GM04504 (cell line): ENCODE data around the gene TECPR2.
A peak's percentile ranks its signal among the peaks of the same experiment; 100 is the strongest.
"Not testable (repeated sequence)": the region's sequence is repeated elsewhere in the genome, so short reads cannot be mapped to it uniquely, and the experiment has no call there.

Experiments
- DNase-seq: peaks from one replicate; pipeline ENCODE4 v3.0.0-alpha.2; 2012; ENCODE audit warnings: low read depth

TECPR2 gene

GRCh38 chr14:102333390-102333789 lies 29.4 kb upstream of the TECPR2 start:
- no peak for DNase-seq

DNA sequence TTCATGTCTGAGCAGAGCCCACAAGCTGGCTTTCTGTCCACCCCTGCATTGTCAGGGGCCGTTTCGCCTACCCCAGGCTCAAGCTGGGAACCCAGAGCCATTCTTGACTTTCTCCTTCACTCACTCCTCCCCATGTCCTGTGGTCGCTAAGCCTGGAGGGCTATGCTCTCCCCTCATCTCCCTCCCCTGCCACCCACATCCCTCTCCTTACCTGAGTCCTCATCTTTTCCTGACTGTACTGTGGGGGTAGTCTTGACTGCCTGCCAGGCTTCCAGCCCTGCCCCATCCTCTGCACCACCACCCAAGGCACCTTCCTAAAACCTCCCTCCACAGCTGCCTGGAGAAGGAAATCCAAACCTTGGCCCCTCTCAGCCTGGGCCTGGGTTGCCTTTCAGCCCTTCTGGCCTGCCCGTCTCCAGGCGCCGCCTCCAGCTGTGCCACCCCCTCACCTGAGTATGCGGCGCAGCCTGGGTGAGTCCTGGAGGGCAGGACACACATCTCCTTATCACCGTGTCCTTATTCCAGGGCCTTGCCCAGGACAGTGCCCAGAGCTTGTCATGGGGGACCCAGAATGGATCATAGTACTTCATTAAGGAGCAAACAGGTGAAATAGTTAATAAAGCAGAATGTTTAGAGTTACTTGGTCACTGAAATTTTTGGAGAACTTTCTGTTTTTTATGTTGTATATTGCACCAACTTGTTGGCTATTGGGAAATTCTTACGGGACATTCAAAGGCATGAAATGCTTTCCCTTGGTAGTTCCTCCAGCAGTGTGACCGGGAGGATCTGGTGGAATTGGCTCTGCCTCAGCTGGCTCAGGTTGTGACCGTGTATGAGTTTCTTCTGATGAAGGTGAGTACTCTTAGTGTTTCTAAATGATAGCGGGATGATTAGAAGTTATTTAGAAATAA lies 28.7 kb upstream of the TECPR2 start:
- no peak for DNase-seq

DNA sequence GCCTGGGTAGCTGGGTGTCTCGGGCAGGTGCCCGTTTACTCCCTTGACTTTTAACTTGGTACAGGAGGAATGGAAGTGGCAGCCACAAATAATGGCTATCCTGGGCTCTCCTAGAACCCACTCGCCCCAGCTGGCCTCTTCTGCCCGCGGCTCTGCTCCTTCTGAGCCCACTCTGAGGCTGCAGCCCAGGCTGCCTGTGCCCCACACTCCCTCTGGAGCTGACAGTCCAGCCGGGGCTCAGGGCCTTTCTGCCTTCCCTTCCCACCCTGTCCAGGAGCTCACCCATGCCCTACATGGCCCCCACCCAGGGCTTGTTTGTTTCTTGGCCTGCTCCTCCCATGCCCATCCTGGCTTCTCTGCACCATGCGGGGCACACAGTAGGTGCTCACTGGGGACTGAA lies 27.6 kb upstream of the TECPR2 start:
- no peak for DNase-seq

- no peak for DNase-seq
These were observed 24.0 kb upstream of the TECPR2 start for GRCh38 chr14:102338724-102339123.

DNA sequence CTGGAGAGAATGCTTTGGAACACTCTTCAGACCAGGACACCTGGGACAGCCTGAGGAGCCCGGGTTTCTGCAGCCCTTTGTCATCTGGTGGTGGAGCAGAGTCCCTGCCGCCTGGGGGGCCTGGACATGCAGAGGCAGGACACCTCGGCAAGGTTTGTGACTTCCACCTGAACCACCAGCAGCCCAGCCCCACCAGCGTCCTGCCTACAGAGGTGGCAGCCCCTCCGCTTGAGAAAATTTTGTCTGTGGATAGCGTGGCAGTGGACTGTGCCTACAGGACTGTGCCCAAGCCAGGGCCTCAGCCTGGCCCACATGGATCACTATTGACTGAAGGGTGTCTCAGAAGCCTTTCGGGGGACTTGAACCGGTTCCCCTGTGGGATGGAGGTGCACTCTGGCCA lies 21.2 kb upstream of the TECPR2 start:
- DNase-seq, result no peak

DNA sequence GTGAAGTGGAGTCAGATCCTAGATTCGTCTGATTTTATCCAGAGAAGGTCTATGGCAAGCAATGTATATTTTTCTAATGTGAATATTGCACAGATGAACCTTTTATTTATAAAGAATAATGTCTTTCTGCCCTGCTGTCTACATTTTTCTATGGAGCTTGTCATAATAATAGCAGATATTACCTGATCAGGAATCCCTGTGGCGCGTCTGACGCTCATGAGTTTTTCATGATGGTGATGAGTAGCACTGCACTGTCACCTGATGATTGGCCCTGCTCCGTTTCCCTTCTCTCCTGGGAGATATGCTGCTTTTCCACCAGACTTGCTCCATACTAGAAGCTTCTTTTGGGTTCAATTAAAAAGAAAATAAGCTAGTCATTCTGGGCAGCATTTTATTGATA lies 20.5 kb upstream of the TECPR2 start:
- DNase-seq, result no peak

DNA sequence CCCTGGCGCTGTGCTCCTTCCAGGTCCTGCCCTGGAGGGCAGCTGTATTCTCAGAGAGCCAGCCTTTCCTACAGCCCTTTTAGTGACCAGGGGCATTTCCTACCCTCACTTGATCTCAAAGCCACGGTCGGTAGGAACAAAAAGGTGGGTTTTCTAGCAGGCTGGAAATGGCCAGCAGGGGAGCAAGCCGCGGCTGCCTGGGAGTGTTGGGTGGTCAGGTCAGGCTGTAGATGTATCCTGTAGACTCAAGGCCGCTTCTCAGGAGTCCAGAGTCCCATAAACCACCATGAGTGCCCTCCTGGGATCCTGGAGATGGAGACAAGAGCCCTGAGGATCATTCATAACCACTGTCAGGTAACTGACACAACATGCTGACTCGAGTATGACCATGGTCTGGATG lies 18.7 kb upstream of the TECPR2 start:
- DNase-seq, result no peak

- no peak for DNase-seq
These were observed 18.3 kb upstream of the TECPR2 start for GRCh38 chr14:102344485-102344884.

DNA sequence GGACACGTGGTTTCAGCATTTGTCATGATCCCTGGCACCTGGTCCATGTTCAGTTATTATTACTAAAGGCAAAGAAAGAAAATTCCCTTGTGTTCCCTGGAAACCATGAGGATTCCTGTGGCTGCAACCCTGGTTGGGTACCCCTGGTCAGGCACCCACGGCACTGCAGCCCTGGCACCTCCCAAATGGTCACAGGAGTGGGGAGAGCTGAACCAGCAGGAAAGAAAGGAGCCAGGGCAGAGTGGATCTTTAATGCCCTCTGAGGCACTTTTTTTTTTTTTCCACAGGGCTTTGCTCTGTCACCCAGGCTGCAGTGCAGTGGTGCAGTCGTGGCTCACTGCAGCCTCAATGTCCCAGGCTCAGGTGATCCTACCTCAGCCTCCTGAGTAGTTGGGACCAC lies 17.5 kb upstream of the TECPR2 start:
- no peak for DNase-seq

- DNase-seq, result no peak
These were observed 16.1 kb upstream of the TECPR2 start for GRCh38 chr14:102346645-102347044.

DNA sequence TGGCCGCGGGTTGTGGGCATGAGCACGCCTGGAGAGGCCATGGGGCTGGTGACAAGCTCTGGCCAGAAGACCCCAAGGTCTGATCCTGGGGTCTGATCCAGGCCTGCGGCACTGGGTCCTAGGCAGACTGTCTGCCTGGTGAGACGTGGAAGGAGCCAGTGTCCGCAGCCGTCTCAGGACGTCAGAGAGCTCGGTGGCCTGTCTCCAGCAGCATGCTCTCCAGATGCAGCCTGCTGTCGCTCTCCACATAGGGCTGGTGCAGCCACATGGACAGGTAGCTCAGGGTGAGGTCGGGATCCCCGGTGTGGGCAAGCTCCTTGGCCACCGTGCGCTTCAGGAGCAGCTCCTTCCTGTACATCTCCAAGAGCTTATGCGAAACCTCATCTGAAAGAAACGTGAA lies 14.4 kb upstream of the TECPR2 start:
- DNase-seq, result no peak

- no peak for DNase-seq
These were observed 11.7 kb upstream of the TECPR2 start for GRCh38 chr14:102351023-102351422.

DNA sequence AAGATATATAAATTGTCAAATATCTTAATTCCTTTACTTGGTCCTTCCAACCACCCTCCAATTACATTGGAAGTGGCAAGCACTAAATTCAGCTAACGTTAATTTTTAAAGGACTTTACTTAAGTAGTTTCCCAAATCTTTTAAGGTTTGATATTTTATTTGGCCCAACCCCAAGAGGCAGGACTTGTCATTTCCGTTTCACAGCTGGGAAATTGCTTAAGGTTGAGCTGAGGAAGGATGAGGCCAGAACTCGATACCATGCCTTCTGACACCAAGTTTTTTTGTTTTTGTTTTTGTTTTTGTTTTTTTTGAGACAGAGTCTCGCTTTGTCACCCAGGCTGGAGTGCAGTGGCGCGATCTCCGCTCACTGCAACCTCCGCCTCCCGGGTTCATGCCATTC lies 11.1 kb upstream of the TECPR2 start:
- not testable (repeated sequence) for DNase-seq

DNA sequence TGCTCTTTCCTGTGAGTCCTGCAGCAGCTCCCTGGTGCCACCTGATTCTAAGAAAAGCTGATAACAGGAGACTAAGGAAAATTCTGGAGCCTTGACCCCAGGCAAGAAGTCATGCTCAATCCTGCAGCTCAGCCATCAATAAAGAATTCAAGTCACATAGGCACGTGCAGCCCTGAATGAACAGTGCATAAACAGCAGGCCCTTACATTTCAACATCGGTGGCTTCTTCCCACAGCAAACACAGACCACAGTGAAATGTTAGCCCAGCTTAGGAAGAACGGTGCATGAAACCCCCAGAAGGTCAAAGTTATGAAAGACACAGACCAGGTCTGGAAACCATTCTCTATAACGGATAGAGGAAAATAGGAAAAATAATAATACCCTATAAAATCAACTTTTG lies 10.5 kb upstream of the TECPR2 start:
- no peak for DNase-seq

DNA sequence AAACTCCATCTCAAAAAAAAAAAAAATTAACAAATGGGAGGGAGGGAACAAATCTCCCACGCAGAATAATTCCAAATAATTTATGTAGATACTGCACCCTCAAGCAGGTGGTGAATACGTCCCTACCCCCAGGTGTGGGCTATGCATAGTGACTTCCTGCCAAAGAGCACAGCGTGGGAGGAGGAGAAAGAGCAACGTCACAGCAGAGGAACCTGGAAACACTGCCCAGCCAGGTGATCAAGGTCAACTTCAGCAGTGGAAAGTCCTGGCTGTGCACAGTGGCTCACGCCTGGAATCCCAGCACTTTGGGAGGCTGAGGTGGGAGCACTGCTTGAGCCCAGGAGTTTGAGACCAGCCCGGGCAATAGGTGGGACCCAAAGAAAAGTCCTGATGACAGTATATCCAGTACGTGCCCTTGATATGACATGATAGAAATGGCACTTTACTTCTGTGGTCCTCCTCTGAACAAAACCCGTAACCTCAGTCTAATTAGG lies 9.6 kb upstream of the TECPR2 start:
- DNase-seq, result no peak

DNA sequence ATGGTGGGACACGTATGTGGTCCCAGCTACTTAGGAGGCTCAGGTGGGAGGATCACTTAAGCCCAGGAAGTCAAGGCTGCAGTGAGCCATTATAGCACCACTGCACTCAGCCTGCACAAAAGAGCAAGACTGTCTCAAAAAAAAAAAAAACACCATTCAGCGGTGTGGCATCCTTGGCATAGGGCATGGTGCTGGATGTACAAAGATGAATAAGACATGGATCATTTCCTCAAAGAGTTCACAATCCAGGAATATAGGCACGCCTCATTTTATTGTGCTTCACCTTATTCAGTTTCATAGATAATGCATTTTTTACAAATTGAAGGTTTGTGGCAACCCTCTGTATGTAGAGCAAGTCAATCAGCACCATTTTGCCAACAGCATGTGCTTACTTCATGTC lies 6.5 kb upstream of the TECPR2 start:
- DNase-seq, result no peak

DNA sequence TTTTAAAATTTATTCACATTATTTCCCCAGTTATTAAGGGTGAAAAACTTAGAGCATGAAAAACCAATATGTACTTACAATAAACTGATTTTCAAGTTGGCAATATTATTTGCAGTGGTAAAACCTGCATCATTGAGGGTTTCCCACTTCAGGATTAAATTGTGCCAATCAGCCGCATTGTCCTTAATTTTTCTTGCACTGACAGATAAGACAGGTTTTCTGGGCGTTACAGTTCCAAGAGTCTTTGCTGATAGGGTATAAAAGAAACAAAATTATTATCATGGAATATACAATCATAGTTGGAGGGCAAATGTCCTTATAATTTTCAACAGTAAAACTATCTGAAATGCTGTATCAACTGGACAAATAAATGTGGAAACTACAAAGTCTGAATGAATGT lies 3.4 kb upstream of the TECPR2 start:
- DNase-seq, result no peak

GRCh38 chr14:102360388-102360787 lies 2.4 kb upstream of the TECPR2 start:
- no peak for DNase-seq

DNA sequence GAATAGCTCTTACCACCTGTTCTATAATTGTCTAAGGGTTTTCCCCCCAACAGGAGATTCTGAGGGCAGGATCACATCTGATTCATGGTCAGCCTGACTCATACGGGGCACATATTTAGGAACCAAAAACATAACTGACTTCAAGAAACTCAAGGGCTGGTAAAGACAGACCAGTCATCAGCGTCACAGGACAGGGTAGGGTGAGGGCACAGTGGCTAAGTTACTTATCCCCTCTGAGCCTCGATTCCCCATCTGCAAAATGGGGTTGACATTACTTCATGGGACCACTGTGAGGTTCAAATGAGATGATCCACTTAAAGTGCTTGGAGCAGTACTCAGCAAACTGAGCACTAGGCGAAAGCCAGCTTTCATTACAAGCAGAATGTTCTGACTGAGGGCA lies 657 bp upstream of the TECPR2 start:
- peak; percentile 7 for DNase-seq

GRCh38 chr14:102363182-102363943 lies 622 bp downstream of the TECPR2 start:
- DNase-seq, result peak; percentile 12

DNA sequence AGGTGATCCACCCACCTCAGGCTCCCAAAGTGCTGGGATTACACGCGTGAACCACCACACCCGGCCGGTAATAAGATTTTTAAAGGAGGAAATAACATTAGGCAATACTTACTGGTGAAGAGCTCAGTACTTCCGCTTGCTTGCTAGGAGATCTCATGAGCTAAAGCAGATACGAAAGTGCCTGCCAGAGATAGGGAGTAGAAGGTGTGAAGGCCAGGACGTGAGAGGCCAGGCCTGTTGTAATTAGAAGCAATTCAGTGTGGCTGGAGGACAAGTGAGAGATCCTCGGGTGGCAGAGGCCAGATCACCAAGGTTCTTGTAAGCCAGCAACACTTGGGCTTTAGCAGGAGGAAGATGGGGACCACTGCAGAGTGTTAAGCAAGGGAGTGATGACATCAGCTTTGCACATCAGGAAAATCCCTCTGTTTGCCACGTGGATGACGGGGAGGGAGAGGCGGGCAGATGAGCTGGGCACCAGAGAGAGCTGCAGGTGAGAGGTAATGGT lies 7.6 kb downstream of the TECPR2 start:
- no peak for DNase-seq

DNA sequence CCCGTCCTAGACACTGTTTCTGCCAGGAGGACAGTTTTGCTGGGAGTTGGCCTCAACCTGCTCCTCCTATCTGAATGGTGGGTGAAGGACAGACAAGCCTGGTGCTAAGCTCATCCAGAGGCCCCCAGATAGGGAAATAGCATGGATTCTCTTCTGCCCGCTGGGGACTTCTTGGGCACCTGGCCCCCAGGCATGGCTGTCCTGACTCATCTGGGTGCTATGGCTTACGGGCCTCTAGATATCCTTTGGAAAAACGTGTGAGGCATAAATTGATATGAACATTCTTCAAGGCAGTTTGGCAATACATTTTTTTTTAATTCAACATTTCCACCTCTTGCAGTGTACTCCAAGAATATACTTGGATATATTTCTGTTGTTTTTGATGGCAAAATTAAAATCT lies 8.6 kb downstream of the TECPR2 start:
- DNase-seq, result no peak

GRCh38 chr14:102373110-102373509 lies 10.4 kb downstream of the TECPR2 start:
- DNase-seq, result no peak
